HG03280 (cell line): Measurements from ENCODE around the gene E2F7.
A peak's percentile ranks its signal among the peaks of the same experiment; 100 is the strongest.

Experiments
- ATAC-seq: cut with Tn5 transposase; IDR thresholded peaks from one replicate; pipeline ENCODE4 v1.9.1; 2021; ENCODE audit warnings: mild to moderate bottlenecking, moderate library complexity; ENCODE audit not compliant: unreplicated experiment

The E2F7 gene

DNA sequence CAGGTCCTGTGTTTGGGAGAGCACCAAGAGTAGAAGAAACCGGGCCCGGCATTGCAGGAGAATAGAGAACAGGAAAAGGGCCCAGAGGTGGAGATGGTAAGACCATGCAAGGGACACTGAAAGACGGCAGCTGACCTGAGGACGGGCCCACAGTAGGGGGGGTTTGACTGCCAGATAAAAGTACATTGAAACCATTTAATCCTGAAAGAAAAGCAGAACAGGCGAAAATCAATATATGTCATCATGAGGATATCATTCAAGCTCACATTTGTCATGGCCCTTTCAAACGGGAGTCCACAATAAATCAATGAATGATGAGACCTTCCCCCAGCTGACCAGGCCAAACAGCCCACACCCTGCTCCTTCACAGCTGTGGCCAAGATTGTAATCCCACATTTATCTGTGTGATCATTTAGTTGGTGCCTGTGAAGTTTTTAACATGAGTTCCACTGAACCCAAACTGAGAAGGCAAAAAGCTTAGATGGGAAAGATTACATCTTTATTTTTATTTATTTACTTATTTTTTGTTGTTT lies 39.5 kb downstream of the E2F7 start:
- ATAC-seq: no peak

DNA sequence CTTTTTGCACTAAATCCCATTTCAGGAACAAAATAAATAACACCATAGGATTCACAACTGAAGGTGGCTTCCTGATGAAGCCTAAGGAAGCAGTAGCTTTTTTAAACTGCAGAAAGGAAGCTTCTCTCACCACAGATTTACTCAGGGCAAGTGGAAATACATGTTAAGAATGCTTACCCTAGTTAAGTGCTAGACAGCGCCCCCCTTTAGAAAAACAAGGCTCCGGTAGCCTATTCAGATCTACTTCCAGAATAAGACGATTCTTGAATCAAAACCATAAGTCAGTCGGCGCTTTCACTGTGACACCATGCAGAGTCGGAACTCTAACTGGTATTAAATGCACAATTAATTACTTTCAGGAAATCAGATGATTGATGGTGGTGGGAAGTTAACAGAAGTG lies 41.9 kb downstream of the E2F7 start:
- ATAC-seq: no peak

DNA sequence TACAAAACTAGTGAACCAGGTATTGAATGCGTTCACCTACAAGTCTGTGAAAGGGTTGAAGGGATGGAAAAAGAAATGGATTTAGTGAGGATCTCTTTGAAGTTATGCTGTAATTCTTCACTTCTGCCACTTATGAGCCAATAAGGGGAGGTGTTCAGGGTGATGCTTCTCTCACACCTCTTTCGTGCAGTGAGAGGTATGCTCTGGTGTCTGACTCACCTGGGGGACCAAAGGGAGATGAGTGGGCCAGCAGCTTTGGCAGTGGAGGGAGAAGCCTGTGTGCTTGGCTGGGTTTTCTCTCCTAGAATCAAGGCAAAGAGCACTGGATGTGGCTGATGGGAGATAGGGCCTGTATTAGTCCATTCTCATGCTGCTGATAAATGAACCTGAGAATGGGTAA lies 45.4 kb downstream of the E2F7 start:
- no peak for ATAC-seq

DNA sequence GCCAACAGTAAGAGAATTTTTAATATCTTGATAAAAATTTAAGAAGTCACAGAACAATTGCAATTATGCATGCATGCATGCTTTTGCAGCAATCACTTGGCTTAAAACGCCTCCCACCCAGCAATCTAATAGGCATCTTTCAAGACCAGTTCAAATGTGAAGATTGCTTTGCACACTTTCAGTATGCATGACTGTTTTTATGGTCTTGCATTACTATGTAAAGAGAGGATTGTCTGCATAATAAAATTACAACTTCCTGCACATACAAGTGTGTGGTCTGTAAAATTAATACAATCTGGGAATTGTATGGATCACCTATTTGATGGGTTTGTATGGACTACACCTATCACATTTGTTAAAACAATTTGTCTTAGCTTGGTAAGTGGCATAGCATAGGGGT lies 48.8 kb downstream of the E2F7 start:
- no peak for ATAC-seq

DNA sequence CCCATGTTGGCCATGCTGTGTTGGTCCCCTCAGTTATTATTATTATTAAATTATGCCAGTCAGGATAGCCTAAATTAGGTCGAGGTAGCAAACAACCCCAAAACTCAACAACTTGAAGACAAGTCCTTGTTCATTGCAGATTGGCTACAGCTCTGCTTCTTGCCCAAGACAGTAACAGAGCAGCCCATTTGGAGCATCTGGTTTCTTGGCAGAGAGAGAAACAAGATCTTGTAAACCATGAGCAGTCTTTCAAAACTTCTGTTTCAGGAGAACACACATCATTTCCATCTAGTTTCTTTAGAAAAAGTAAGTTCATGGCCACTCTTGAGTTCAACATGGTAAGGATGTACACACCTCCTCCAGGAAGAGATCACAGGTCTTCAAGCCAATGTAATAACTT lies 52.3 kb downstream of the E2F7 start:
- no peak for ATAC-seq

DNA sequence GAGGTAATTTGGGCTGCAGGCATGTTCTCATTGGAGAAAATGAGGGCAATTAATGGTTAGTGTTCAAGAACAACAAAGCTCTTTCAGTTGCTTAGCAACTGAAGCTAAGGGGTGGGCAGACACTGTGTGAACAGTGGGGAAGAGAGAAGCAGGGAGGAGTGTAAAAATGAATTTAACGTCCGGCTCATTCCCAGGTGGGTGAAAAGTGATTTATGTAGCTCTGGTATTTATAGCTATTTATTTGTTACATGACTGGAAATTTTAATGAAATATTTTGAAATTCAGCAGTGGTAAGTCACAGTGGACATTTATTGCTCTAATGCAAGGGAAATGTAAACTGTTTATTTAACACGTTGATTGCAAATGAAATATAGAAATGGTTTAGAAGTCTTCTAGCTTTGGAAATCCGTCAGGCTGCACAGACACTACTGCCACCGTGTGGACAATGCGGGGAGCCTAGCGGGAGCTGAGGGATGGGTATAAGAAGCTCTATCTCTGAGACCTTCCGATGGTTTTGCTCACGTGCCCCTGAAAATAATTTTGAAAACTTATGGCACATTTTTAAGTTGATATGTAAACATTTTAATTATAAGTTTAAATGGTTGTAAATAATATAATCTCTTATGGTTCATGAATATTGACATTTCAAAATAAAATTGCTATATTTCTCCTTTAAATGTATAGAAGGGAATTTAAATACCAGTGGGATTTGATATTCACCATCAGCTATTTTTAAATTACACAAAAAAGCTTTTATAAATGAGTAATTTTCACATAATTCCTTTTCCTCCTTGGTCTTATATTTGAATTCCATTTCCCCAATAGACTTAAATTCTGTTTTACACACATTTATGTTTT lies 54.4 kb downstream of the E2F7 start:
- ATAC-seq: peak; percentile 95

DNA sequence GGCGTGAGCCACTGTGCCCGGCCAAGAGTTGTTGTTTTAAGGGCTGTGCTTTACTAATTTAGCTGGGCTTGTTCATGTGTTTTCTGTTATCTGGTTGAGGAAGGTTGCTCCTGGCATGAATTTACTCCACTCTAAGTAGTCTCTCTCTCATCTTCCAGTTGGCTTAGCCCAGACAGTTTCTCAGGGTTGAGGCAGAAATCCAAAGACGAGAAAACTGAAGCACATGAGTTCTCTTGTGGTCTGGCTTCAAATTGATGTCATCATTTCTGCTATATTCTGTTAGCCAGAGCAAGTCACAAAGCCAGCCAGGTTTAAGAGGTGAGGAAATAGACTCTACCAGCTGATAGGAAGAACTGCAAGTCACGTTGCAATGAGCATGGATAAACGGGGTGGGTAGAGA lies 57.9 kb downstream of the E2F7 start:
- no peak for ATAC-seq

DNA sequence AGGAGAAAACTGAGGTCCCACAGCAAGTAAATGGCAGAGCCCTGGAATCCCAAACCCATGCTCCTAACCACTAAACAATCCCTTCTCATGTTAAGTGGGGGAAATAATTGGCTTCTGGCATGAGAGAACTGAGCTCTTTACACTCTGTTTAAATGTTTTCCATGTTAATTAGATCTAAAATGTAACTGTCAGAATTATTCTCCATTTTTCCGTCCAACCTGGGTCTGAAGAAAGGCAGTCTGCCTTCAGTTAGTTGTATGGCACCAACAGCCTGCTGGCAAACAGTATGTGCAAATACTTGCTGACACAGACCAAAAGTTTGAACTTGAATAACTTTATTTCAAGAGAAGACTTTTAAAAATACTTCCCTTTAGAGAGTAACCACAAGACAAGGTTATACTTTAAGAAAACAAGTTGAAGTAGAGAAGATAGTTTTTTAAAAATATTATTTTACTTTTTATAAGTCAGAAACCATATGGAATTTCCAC lies 59.7 kb downstream of the E2F7 start:
- no peak for ATAC-seq

DNA sequence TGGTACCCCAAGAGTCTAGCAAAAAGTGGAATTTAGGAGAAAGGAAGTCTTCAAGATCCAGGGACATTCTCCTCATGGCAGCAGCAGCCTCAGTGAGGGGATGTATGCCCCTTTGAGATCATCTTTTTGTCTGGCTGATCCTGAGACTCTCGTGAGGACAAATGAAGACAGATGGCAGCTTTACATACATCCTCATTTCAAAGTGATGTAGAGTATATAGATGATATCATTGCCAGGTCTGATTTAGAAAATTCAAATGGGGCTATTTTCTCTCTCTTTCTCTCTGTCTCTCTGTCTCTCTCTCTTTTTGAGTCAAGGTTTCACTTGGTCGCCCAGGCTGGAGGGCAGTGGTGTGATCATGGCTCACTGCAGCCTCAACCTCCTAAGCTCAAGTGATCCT lies 61.5 kb downstream of the E2F7 start:
- ATAC-seq: no peak

DNA sequence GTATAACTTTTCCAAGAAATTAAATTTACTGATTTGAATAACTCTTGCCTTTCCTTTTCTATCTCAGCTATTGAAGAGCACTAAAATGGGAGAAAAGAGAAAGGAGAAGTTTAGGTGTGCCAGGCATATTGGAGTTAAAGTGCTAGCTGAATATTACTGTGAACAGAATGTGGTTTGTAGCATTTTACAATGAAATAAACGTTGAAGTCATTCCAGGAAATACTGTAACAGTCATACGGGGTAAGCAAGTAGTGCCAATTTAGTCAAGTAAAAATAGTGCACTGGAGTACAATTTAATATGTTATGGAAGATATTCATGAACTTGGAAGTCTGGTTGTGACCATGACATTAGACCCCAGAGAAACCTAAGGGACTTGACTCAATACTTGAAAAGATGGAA lies 62.1 kb downstream of the E2F7 start:
- ATAC-seq: no peak

DNA sequence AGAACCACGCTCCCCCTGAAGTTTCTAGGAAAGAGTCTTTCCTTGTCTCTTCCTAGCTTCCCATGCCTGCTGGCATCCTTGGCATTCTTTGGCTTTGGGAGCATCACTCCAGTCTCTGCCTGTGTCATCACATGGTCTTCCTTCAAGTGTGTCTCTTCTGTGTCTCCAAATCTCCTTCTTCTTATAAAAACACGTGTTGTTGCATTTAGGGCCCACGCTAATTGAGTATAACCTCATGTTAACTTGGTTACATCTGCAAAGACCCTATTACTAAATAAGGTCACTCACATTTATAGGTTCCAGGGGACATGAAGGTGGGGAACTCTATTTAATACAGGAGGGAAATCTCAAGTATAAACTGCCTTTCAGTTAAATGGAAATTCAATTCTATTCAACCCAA lies 63.0 kb downstream of the E2F7 start:
- ATAC-seq: no peak

DNA sequence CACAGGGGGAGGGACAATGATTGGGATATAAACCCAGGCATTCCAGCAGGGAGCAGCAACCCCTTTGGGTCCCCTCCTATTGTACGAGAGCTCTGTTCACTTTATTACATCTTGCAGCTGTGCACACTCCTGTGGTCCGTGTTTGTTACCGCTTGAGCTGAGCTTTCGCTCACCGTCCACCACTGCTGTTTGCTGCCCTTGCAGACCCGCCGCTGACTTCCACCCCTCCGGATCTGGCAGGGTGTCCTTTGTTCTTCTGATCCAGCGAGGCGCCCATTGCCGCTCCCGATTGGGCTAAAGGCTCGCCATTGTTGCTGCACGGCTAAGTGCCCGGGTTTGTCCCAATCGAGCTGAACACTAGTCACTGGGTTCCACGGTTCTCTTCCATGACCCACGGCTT lies 64.1 kb downstream of the E2F7 start:
- ATAC-seq: no peak

DNA sequence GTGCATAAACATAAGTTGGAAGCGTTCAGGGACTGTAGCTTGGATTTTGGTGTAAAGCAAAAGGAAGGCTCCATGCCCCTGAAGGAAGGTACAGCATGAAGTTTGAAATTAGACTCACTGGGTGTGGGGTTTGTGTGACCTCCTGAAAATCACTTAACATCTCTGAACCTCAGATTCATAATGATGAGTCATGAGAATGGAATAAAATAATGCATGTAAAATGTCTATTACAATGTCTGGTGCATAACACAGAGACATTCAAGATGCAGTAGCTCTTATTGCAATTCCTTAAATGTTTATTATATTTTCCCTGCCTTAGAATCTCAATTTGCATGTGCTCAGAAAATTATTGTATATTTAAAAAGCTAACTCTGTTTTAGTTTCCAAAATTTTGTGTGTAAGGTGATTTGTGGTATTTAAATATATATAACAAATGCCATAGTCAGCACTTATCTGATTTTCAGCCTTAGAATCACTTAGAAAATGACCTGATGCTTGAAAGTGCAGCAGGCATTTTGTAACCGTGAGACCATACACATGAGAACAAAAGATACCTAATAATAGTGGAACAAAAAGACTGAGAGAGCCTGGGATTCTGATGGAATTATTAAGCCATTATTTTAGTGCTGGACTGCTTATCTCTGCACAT lies 66.3 kb downstream of the E2F7 start:
- ATAC-seq: no peak

DNA sequence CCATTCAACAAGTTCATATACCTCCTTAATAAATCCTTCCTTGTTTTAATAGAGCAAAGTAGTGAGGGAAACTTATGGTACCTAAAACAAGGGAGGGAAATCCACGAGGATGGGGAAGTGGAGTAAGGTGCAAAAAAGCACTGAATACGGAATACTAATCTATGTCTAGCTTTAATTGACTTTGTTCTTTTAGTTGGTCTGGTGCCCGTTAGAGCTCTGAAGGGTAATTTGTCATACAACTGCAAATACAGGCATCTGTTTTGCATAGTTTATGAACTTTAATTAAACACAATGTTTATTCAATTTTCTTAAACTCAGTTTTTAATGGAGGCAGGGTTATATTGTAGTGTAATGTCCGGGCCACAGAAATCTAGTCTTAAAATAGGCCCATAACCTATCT lies 67.0 kb downstream of the E2F7 start:
- ATAC-seq: no peak

DNA sequence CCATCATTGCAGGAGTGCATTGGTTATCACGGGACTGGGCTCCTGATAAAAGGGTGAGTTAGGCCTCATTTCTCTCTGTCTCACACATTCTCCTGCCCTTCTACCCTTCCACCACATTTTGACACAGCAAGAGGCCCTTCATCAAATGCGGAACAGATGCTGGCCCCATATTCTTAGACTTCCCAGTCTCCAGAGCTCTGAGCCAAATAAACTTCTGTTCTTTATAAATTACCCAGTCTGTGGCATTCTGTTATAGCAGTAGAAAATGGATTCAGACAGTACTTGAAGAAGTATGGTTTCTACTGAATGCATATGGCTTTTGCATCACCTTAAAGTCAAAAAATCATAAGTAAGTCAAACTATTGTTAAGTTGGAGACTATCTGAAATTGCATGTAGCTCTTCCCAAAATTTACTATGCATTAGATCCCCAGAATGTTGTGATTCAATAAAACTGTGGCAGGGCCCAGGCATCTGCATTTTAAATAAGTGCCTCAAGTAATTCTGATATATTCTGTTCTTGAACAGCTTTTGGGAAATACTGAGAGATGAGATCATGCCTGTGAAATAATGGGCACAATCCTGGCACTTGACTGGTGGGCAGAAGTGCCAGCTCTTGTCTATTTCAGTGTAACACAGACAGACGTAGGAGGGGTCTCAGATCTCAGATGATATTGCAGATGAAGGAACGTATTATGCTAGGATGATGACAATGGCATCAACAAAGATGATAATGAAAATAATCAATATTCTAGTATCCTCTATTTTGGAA lies 68.2 kb downstream of the E2F7 start:
- ATAC-seq: no peak

DNA sequence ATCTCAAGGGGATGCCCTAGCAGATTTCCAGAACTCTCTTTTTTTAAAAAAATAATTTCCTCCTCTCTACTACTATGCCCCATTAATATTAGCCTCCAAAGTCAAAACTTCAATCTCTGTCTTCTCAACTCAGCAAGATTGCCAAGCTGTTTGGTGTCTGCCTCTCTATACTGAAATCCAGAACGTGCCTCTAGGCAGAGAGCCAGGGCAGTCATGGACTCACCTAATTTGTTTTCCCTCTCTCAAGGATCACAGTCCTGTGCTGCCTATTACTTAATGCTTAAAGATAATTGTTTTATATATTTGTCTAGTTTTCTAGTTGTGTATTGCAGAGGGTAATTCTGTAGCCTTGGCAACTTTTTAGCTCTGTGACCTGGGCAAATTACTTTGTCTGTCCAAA lies 74.7 kb downstream of the E2F7 start:
- no peak for ATAC-seq

DNA sequence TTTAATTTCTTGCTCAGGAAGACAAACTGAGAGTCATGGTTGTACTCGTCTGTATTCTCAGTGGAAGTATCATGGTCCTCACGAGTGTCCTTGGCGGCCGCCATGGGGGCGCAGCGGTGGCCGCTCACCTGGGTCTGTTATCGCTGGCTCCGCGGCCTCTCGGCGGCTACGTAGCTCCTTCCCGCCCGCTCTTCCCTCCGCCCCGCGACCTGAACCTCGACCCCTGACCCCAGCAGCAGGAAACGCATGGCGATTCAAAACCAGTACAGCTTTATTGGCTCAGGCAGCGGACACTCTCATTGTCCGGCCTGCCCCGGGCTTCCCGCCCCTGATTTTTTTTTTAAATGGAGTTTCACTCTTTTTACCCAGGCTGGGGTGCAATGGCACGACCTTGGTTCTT lies 80.8 kb downstream of the E2F7 start:
- no peak for ATAC-seq

DNA sequence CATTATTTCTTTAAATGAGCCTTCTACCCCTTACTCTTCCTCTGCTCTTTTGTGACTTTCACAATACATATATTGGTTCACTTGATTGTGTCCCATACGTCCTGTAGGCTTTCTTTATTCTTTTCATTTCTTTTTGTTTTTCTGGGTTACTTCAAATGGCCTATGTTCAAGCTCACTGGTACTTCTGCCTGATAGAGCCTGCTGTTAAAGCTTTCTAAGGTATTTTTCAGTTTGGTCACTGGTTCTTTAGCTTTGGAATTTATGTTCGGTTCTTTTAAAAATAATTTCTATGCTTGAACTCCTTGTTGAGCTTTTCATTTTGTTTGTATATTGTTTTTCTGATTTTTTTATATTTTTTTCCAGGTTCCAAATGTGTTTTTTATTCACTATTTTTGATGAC lies 81.9 kb downstream of the E2F7 start:
- no peak for ATAC-seq

DNA sequence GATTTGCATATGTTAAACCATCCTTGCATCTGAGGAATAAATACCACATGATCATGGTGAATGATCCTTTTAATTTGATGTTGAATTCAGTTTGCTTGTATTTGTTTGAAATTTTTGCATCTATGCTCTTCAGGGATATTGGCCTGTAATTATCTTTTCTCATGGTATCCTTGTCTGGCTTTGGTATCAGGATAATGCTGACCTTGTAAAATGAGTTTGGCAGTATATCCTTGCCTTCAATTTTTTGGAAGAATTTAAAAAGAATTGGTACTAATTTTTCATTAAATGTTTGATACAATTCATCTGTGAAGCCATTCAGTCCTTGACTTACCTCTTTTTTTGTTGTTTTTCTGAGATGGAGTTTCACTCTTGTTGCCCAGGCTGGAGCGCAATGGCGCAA lies 85.2 kb downstream of the E2F7 start:
- ATAC-seq: no peak

DNA sequence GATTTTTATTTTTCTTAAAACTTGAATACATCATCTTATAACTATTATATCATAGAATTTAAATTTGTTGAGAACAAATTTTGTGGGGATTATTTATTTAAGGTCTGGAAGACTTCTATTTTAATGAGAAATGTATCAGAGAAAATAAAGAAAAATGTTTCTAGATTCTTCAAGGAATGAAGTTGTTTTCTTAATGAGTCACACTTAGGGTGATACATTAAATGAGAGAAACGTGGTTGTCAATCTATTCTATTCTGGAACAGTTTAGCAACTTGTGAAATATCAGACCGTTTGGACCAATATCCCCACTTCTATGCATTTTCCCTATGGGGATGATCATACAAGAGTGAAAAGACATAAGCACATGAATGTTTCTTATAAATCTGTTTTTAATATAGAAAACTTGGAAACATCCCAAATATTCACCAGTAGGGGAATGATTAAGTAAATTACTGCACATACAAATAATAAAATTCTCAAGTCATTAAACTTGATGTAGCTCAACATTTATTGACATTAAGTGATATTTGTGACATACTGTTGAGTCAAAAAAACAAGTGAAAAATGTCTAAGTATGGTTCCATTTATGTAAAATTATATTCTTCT lies 88.5 kb downstream of the E2F7 start:
- no peak for ATAC-seq
